Right lobe of liver (tissue), 6 donors: ENCODE data around the gene SDK1. TPM values are rescaled to one million over a fixed set of nuclear protein-coding genes. Genes with fewer than 3 reads are reported as not detected.

ENCODE experiments used
- ATAC-seq, 4 donors: fragments of 200-7000 bp; cut with Tn5 transposase; one replicate each; pipeline ENCODE4 v1.9.1; 2020; ENCODE audit warnings: mild to moderate bottlenecking in 4 of 4, moderate library complexity in 4 of 4
- DNase-seq, 3 donors: peaks; one replicate each; pipeline ENCODE4 v3.0.0-alpha.2; 2020
- H3K27ac ChIP-seq, 3 donors: fragments of 200-600 bp; one replicate each; pipeline ENCODE4 v1.8.0; 2022
- H3K27me3 ChIP-seq, 2 donors: fragments of 200-600 bp; one replicate each; pipeline ENCODE4 v1.8.0; 2022
- H3K36me3 ChIP-seq, 4 donors: fragments of 200-600 bp; sonication (generic) in 1 of 4; one replicate each; pipeline versions ENCODE4 v1.5.1 to v1.8.0; 2017 to 2022; ENCODE audit warnings: control low read depth in 1 of 4
- H3K4me1 ChIP-seq, 4 donors: fragments of 200-600 bp; sonication (generic) in 1 of 4; one replicate each; pipeline versions ENCODE4 v1.5.1 to v1.8.0; 2017 to 2022; ENCODE audit warnings: control low read depth in 1 of 4
- H3K4me3 ChIP-seq, 3 donors: fragments of 200-600 bp; one replicate each; pipeline ENCODE4 v1.8.0; 2022
- H3K9me3 ChIP-seq, 4 donors: fragments of 200-600 bp; sonication (generic) in 1 of 4; one replicate each; pipeline versions ENCODE4 v1.5.1 to v1.8.0; 2017 to 2022; ENCODE audit warnings: control low read depth in 1 of 4
- POLR2A ChIP-seq: fragments of 450-650 bp; IDR thresholded peaks from one replicate; pipeline ENCODE4 v1.6.1; 2017; ENCODE audit warnings: antibody characterized with exemption, mild to moderate bottlenecking
- WGBS: methylation state at CpG from one replicate; pipeline ENCODE4 v1.1.6; 2018; ENCODE audit warnings: low coverage, low lambda C conversion rate; ENCODE audit not compliant: insufficient coverage; ENCODE audit errors: missing lambda C conversion rate; 5-methylcytosine and 5-hydroxymethylcytosine counted together
- intact Hi-C, 2 donors: fragments of 100-400 bp; cut with DNase I; formaldehyde crosslinking; loops; one replicate each; pipeline versions ENCODE4 v1.11.2 to v1.14.1; 2022
- total RNA-seq, 6 experiments: library from RNA; depleted of rRNA in 2 of 6; stranded (reverse); fragments of >200 nt in 2 of 6; fragmentation: NEBNext Ultra II Directional in 3 of 6; extraction: Animal tissue kit (Norgen Biotek cat#: 25700) in 3 of 6; gene quantifications; one replicate each; pipeline versions ENCODE4 v1.1.0 to v1.2.4, GENCODE V29; 2016 to 2023
- TF ChIP-seq, protein P1 (sequence below), 4 donors: fragments of 200-600 bp in 3 of 4; fragments of 450-650 bp in 1 of 4; IDR thresholded peaks; one replicate each; pipeline versions ENCODE4 v1.5.1 to v1.8.0; 2016 to 2022; ENCODE audit warnings: antibody characterized with exemption in 4 of 4, mild to moderate bottlenecking in 2 of 4
- donor health status: DM: no; HTN: yes; CAD: no.
- donor health status: DM: no; HTN: no; CAD: no.
- donor health status: DM: no; HTN: no; CAD: no.
- donor health status: DM: no; HTN: yes; CAD: no.
- donor health status: DM: no; HTN: yes; CAD: no.

SDK1 gene
- total RNA-seq, 6 experiments from 2014 or later, result 0.07 to 1.4 (median 0.65) TPM

DNA sequence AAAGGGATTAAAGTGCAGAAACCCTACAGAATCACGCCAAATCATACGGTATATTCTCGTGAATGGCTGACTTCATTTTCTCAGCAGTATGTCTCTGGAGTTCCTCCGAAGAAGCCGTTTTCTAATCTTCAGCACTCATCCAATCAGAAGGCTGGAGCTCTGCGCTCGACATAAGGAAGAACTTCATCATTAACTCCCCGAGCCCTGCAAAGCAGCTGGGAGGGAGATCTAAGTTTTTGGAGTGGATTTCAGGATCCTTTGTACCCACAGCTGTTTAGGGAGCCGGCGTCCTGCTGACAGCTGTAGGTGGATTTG lies 40.7 kb upstream of the SDK1 start:
- no peaks in the 10 kb centered on the region for H3K9me3 ChIP-seq
- ATAC-seq (no peak), DNase-seq (no peak)
- peak overlapping the region in 1 of 3 donors; percentile 3 for H3K4me3 ChIP-seq
- no peaks in the 10 kb centered on the region for H3K4me1 ChIP-seq
- no peak overlapping the region for H3K27ac ChIP-seq
- H3K27me3 ChIP-seq, result no peaks in the 10 kb centered on the region
- TF ChIP-seq, protein P1, sequence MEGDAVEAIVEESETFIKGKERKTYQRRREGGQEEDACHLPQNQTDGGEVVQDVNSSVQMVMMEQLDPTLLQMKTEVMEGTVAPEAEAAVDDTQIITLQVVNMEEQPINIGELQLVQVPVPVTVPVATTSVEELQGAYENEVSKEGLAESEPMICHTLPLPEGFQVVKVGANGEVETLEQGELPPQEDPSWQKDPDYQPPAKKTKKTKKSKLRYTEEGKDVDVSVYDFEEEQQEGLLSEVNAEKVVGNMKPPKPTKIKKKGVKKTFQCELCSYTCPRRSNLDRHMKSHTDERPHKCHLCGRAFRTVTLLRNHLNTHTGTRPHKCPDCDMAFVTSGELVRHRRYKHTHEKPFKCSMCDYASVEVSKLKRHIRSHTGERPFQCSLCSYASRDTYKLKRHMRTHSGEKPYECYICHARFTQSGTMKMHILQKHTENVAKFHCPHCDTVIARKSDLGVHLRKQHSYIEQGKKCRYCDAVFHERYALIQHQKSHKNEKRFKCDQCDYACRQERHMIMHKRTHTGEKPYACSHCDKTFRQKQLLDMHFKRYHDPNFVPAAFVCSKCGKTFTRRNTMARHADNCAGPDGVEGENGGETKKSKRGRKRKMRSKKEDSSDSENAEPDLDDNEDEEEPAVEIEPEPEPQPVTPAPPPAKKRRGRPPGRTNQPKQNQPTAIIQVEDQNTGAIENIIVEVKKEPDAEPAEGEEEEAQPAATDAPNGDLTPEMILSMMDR (IDR thresholded peaks at IDR 0.05), result no peak
- no peak for TF ChIP-seq POLR2A
- no peaks in the 10 kb centered on the region for H3K36me3 ChIP-seq
- intact Hi-C loops, result no loop called here
- 51% methylated on average over 10 of the region's 10 CpGs for WGBS

DNA sequence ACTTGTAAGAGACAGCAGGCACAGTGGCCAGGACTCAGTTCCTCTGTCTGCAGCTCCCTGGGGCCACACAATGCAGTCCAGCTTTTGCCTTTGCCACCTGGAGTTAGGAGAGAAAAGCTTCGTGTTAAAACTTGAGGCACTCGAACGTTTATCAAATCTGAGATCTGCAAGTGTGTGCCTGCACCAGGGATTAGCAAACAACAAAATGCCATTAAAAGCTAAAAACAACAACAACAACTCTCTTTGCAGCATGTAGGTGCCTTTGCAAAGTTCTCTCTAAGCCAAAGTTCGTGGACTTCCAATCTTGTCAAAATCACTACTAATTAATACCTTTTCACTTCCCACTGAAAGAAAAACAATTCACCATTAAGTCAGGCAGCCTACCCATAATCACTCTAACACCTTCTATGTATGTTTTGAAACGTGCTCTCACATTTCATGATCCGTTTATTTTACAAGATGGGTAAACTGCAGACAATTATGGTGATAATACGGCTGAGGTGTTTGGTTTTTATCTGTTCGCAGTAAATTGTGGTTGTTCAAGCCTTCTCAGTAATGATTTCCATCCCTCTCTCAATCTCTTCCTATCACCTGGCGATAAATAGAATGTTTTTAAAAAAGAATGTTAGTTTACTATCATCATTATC lies 36.2 kb upstream of the SDK1 start:
- intact Hi-C loops, result no loop called here
- no peaks in the 10 kb centered on the region for H3K36me3 ChIP-seq
- H3K4me3 ChIP-seq, result no peak overlapping the region
- no peak for DNase-seq
- no peak overlapping the region for H3K27ac ChIP-seq
- 30% methylated on average over 9 of the region's 9 CpGs for WGBS
- no peak for ATAC-seq
- H3K9me3 ChIP-seq, result no peaks in the 10 kb centered on the region
- TF ChIP-seq POLR2A, result no peak
- TF ChIP-seq, protein P1 (IDR thresholded peaks at IDR 0.05), result no peak
- no peaks in the 10 kb centered on the region for H3K4me1 ChIP-seq
- no peaks in the 10 kb centered on the region for H3K27me3 ChIP-seq

DNA sequence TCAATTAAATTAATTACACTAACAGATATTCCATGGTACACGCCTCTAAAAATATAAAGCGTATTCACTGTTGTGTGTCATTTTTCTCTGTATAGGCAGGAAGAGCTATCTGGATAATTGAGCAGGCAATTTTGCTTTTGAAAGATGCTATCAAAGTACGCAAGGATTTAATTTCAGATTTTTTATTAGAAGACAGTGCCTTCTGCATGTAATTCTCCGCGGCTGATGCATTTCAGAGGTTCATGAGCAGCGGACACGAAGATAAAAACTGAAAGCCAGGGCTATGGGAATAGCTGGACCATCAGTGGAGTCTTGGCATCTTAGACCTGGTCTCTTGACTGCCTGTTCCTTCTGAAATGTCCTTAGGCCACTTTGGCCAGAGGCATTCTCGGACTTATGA lies 35.7 kb upstream of the SDK1 start:
- DNase-seq, result no peak
- Histone ChIP-seq H3K9me3 (no peaks in the 10 kb centered on the region), H3K27me3 (no peaks in the 10 kb centered on the region), H3K4me1 (no peaks in the 10 kb centered on the region), H3K36me3 (no peaks in the 10 kb centered on the region), H3K27ac (no peak overlapping the region), H3K4me3 (no peak overlapping the region)
- no peak for ATAC-seq
- TF ChIP-seq, protein P1 (IDR thresholded peaks at IDR 0.05), result no peak
- no peak for TF ChIP-seq POLR2A
- 61% methylated on average over 8 of the region's 8 CpGs for WGBS
- intact Hi-C loops, result no loop called here

DNA sequence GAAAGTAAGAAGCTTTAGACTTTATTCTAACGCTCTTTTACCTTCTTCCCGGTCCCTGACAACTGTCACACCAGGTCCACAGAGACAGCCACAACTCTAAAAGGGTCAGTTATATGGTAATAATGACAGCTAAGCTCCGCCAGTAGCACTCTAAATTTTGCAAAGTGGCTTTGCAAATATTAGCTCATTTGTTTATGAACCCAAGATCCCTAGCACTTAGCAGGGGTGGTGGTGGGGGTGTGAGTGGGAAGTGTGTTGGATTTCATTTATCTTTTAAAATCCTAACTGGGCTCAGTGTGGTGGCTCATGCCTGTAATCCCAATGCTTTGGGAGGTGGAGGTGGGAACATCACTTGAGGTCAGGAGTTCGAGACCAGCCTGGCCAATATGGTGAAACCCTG lies 34.8 kb upstream of the SDK1 start:
- TF ChIP-seq, protein P1 (IDR thresholded peaks at IDR 0.05), result no peak
- TF ChIP-seq POLR2A, result no peak
- no peaks in the 10 kb centered on the region for H3K27me3 ChIP-seq
- no peaks in the 10 kb centered on the region for H3K36me3 ChIP-seq
- H3K9me3 ChIP-seq, result no peaks in the 10 kb centered on the region
- WGBS, result 59% methylated on average over 4 of the region's 4 CpGs
- H3K27ac ChIP-seq, result no peak overlapping the region
- no peak overlapping the region for H3K4me3 ChIP-seq
- intact Hi-C loops, result no loop called here
- no peaks in the 10 kb centered on the region for H3K4me1 ChIP-seq
- ATAC-seq, result no peak
- no peak for DNase-seq
